ENCODE data around the gene ZC3H12D. TPM values are rescaled to one million over a fixed set of nuclear protein-coding genes. Genes with fewer than 3 reads are reported as not detected.
A peak's percentile ranks its signal among the peaks of the same experiment; 100 is the strongest.

Gene ZC3H12D
- total RNA-seq, 1 donor from 2014 or later: 0.25 TPM

GRCh38 chr6:149452037-149452939 lies 32.5 kb downstream of the ZC3H12D start:
- Mint-ChIP-seq H3K4me3 (ENCODE audit: unreplicated experiment) (no peak overlapping the region), H3K4me1 (ENCODE audit: low read depth) (peaks cover 17% of the 10 kb centered on the region), H3K36me3 (ENCODE audit: low read depth) (no peaks in the 10 kb centered on the region), H3K27me3 (ENCODE audit: low read depth) (peaks cover 4% of the 10 kb centered on the region), H3K9me3 (ENCODE audit: low read depth) (no peaks in the 10 kb centered on the region), H3K27ac (ENCODE audit: unreplicated experiment) (no peak overlapping the region)
- DNase-seq (ENCODE audit: low spot score): no peak
- TF ChIP-seq CTCF (IDR thresholded peaks at IDR 0.05): no peak

GRCh38 chr6:149451376-149452036 lies 33.3 kb downstream of the ZC3H12D start:
- H3K36me3 Mint-ChIP-seq (ENCODE audit: low read depth): no peaks in the 10 kb centered on the region
- H3K4me1 Mint-ChIP-seq (ENCODE audit: low read depth): peaks cover 17% of the 10 kb centered on the region
- no peak overlapping the region for H3K27ac Mint-ChIP-seq (ENCODE audit: unreplicated experiment)
- TF ChIP-seq CTCF (IDR thresholded peaks at IDR 0.05): no peak
- H3K27me3 Mint-ChIP-seq (ENCODE audit: low read depth): peaks cover 2% of the 10 kb centered on the region
- H3K9me3 Mint-ChIP-seq (ENCODE audit: low read depth): no peaks in the 10 kb centered on the region
- no peak for DNase-seq (ENCODE audit: low spot score)
- H3K4me3 Mint-ChIP-seq (ENCODE audit: unreplicated experiment): no peak overlapping the region

- H3K4me3 Mint-ChIP-seq (ENCODE audit: unreplicated experiment): peak overlapping the region; percentile 49
- DNase-seq (ENCODE audit: low spot score): no peak
- TF ChIP-seq CTCF (IDR thresholded peaks at IDR 0.05): no peak
- H3K36me3 Mint-ChIP-seq (ENCODE audit: low read depth): no peaks in the 10 kb centered on the region
- H3K9me3 Mint-ChIP-seq (ENCODE audit: low read depth): no peaks in the 10 kb centered on the region
- H3K4me1 Mint-ChIP-seq (ENCODE audit: low read depth): peaks cover 17% of the 10 kb centered on the region
- H3K27ac Mint-ChIP-seq (ENCODE audit: unreplicated experiment): no peak overlapping the region
- peaks cover 2% of the 10 kb centered on the region for H3K27me3 Mint-ChIP-seq (ENCODE audit: low read depth)
Observed at GRCh38 chr6:149450679-149451375, 34.0 kb downstream of the ZC3H12D start.

GRCh38 chr6:149449831-149450678 lies 34.8 kb downstream of the ZC3H12D start:
- no peak for TF ChIP-seq CTCF (IDR thresholded peaks at IDR 0.05)
- H3K27me3 Mint-ChIP-seq (ENCODE audit: low read depth): peaks cover 2% of the 10 kb centered on the region
- no peaks in the 10 kb centered on the region for H3K36me3 Mint-ChIP-seq (ENCODE audit: low read depth)
- H3K9me3 Mint-ChIP-seq (ENCODE audit: low read depth): no peaks in the 10 kb centered on the region
- H3K4me3 Mint-ChIP-seq (ENCODE audit: unreplicated experiment): peak overlapping the region; percentile 49
- DNase-seq (ENCODE audit: low spot score): no peak
- H3K27ac Mint-ChIP-seq (ENCODE audit: unreplicated experiment): no peak overlapping the region
- H3K4me1 Mint-ChIP-seq (ENCODE audit: low read depth): peaks cover 15% of the 10 kb centered on the region

Data from chondrocyte (in vitro differentiated cells).